Measurements from ENCODE around the gene PLCB2.
A peak's percentile ranks its signal among the peaks of the same experiment; 100 is the strongest.

The PLCB2 gene

DNA sequence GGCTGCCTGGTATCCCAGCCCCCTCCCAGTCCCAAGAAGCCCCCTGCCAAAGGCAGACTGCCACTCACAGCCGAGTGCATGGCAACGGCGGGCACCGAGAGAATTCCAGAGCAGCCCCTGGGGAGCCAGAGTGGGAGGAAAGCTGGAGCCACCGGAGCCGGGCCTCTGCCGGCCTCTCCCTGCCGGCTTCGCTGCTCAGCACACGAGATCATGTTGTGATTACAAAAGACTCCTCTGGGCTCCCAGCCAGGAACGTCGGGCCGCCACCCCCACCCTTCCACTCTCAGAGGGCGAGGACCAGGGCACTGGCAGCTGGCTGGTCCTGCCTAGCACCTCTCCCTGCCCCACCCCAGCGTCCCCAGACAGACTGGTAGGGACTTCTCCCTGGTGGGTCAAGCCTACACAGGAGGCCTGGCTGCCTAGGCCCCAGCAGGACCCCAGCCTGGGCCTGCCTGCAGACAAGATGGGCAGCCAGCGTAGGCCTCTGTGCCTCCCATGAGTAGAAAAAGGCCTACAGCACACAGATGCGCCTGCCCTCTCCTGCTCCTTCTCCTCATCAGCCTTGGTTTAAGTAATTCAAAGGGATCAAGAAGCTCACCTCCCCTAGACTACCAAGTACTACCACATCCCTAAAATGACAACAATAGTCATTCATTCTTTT, 33.1 kb upstream of the PLCB2 start, which contains the start of gene CCDC9B:
Gene CCDC9B, minus strand, starts transcription at position 200 of the 661 bp plus-strand sequence. Its CDS starts 120 bp downstream, at position 80.
- DNase-seq = peak; percentile 90

DNA sequence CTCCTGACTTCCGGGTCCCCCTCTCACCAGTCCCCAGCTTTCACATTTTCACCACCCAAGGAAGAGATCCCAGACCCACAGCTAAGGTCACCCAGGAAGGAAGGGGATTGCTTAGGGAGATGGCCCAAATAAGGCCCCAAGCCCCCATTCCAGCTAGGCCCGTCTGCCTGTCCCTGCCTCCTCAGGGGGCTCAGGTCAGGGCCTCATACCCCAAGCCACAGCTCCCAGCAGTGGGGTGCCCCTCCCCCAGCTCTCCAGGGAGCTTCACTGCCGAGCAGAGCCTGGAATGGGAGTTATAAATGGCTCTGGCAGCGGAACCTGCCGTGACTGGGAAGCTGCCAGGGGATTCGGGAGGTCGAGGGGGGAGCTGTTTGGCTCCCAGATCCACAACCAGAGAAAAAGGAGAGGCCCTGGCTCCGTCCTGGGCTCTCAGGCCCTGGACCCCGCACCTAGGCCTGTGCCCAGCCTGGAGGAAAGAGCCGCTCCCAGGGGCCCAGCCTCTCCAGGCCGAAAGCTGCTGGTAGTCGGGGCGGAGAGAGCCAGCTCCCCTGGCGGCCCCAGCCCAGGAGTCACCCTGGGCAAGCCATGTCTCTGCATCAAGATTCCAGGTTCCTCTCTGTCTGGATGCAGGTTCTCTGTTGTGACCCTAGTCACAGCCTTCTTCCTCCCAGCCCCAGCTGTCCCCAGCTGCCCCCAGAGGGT, 32.5 kb upstream of the PLCB2 start:
- DNase-seq = peak; percentile 63

DNA sequence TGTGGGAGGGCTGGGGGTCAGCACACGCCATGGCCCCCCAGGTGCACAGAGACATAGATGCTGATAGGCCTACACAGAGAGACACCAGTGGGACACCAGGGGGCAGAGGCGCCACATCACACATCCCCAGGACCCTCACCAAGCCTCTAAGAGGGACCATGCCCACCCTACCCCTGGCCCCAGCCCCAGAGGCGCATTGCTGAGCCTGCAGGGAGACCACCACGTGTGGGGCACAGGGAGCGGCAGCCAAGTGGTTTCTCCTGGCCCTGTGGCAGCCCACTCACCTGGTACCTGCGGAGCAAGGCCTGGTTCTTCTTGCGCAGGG, 31.8 kb upstream of the PLCB2 start:
- DNase-seq = no peak

GRCh38 chr15:40338921-40339620, 31.3 kb upstream of the PLCB2 start:
- no peak for DNase-seq

- DNase-seq = peak; percentile 29
Observed at GRCh38 chr15:40338041-40338657, 30.4 kb upstream of the PLCB2 start.

DNA sequence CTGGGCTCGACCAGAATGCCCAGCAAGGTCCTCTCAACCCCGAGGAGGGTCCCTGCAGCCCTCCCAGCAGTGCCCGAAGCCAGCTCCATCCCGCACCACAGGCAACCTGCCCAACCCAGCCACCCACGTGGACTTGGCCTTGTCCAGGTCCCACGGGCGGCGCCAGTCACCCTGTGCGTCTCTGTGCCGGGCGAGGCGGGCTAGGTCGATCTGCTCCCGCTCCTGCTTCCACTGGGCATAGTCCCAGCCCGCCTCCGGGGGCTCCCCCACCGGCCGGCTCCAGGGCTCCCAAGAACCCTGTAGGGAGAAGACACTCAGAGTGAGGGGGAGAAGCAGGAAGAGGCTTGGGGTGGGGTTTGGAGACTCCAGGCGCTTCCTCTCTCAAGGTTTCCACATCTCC, 29.9 kb upstream of the PLCB2 start:
- DNase-seq = no peak

GRCh38 chr15:40336744-40337122, 29.0 kb upstream of the PLCB2 start:
- no peak for DNase-seq

DNA sequence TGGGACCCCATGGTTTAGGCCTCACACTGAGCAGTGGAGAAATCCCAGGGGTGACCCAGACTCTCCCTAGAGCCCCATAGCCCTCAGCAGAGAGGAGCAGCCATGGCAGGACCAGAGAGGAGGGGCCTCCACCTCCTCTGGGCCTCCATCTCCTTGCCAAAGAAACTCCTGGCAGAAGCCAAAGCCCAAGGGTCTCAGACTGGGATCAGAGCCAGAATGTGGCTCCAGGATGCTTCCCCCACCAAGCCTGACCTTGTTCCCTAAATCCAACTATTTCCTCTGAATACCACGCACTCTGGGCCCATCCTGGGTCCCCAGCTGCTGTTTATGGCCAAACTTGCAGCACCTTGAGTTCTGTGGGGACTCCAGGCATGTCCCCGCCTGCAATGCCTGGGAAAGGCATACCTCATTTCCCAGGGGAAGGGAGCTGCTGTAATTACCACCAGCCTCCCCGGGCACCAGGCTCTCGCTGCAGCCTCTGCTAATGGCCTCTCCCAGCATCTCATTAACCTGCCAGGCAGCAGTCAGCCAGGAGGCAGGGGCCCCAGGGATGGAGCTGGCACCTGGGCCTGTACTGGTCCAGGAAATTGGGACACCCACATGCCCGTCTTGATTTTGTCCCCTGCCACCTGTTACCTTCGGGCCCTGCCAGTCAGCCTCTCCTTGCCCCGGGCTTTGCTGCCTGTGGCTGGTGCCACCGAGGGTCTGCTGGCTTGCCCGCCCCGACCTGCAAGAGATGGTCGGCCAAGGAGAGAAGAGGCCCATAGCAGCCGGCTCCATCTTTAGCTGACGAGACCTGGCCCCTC, 28.4 kb upstream of the PLCB2 start:
- DNase-seq = peak; percentile 96

DNA sequence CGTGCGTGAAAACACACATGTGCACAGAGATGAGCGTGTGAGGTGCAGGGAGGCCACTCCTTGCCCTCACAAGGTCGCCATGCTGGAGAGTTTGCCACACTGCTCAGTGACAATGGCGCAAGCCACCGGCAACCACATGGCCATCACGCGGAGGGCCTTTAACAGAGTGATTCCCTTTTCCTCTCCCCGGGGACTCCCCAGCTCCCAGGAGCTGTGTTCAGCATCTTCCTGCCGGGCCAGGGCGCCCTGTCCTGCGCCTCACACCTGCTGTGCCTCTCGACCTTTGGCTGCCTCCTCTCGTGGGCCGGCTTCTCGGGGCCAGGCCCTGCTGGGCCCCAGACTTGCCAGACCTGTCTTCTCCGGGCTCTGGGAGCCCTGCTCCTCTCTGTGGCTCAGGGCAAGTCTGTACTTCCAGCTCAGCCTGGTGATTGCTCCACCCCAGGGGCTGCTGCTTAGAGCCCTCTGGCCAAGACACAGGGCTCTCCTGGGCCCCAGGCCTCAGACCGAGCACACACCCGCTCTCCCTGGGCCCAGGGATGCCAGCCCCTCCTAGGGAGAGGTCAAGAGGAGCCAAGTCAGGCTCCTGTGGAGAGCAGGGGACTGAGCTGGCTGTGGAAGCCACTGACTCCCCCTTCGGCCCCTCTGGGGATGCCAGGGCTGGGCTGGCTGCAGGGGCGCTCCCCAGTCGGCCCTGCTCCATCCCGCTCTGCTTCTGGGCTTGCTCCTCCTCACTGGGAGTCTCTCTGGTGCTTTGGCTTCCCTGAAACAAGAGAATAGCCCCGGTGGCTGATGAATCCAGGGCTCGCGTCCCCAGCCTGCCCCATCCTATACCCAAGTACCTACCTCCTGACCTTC, 27.4 kb upstream of the PLCB2 start:
- DNase-seq = no peak

- no peak for DNase-seq
Observed at GRCh38 chr15:40334541-40334940, 26.8 kb upstream of the PLCB2 start.

DNA sequence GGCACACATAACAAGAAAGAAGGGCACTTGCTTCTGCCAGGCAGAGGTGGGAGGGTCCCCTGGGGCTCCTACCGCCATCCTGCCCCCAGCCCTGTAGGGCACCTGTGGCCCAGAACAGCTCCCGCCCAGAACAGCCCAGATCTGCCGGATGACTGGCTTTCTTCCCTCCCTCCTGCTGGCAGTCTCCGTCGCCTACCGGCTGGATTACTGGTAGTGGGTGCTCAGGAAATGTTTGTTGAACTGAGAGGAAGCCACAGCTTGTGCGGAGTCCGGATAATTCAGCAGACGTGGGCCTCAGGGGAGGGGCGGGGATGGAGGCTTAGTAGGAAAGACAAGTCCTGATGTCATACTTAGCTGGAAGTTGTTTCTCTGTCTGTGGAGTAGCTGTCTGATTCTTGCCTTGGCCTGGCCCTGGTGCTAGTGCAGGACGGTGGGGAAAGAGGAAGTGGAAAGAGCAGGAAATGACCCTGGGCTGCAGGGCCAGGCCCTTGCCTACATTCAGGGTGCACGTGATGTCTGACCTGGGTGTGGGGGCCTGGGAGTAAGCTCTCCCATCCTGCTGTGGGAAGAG, 26.3 kb upstream of the PLCB2 start:
- peak; percentile 76 for DNase-seq

GRCh38 chr15:40332113-40332781, 24.5 kb upstream of the PLCB2 start:
- DNase-seq = no peak

DNA sequence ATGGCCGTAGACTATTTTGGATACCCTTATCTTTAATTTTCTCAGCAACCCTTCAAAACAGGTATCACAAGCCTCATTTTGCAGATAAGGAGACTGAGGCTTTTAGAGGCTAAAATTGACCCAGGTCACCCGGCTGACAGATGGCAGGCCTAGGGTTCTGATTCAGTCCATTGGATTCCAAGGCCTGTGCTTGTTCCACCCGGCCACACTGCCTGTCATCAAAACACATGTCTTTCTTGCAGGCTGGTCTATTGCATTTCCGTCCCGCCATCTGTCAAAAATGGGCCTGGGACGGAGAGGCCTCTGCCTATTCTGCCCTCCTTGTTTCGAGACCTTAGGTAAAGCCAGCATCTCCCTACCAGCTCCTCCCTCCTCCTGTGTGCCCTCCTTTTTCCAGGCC, 23.9 kb upstream of the PLCB2 start:
- DNase-seq = no peak

DNA sequence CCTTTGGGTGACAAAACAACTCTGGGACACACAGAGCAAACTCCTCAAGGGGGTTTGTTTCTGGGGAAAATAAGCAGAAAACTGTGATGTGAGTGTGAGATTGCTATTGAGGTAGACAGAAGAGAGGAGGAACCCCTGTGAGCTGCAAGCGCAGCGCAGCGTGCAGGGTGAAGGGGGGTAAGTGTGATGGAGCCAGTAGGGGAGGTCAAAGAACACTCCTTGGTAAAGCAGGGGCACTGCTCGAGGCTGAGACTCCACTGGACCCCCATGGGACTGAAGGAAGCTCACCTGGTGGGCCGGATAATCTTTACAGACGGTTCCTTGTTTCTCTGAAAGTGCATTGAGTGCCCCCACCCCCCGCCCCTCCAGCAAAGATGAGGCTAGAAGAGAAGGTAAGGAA, 23.3 kb upstream of the PLCB2 start:
- no peak for DNase-seq

- DNase-seq = no peak
Observed at GRCh38 chr15:40330368-40330836, 22.7 kb upstream of the PLCB2 start.

- DNase-seq = no peak
Observed at GRCh38 chr15:40329804-40330203, 22.1 kb upstream of the PLCB2 start.

DNA sequence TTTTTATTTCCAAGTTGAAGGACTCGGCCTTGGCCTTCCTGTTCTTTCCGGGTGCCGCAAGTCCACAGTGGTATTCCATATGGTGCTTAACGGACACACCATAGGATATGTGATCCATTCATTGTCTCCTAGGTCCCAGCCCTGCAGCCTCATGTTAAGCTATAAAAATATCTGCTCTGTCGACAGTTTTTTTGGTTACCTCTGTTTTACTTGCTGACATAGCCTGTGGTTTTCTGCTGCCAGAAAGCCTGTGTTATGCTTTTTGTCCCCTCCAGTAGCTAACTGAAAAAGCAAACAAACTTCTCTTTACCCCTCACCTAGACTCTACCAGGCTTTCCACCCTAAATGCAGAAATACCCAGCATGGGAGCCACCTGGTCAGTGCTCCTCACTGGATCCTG, 21.0 kb upstream of the PLCB2 start:
- no peak for DNase-seq

DNA sequence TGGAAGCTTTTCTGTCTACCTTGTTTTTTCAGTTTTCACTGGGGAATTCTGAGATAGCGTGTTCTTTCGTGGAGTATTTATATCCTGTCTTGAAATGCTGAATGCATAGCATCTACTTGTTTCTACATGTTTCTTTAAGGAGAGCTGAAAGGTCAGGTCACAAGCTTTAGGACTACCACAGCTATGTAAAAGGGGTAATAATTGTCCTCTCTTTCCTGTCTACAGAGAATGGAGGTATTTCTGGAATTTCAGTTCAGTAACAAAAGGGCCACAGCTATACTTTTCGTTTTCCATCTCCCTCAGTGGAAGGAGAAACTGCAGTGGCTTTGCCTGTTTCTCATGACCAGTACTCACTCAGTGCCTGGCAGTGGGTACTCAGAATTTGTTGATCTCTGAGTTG, 20.4 kb upstream of the PLCB2 start:
- DNase-seq = no peak

- DNase-seq = no peak
Observed at GRCh38 chr15:40327457-40327856, 19.7 kb upstream of the PLCB2 start.

DNA sequence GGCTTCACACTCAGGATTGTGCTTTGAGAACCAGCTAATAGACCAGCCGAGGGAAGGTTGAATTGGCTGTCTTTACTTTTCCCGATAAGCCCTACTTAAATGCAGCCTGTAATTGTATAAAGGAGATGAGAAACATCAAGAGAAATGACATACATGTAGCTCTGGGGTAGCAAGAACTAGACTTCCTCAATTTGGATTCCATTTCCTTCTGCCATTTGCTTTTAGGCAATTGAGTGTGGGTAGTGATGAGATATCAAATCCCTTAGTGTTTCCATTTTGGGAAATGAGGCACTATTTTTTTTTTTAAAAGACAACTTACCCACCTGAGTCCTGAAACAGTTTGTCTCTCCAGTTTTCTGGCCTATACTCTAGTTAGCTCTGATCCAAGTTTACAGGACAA, 18.0 kb upstream of the PLCB2 start:
- no peak for DNase-seq

- DNase-seq = no peak
Observed at GRCh38 chr15:40325188-40325587, 17.5 kb upstream of the PLCB2 start.

Measured in NCI-H2171 (cell line).